Mucosa of descending colon (tissue), 3 donors: Measurements from ENCODE around the gene DLX1. TPM values are rescaled to one million over a fixed set of nuclear protein-coding genes. Genes with fewer than 3 reads are reported as not detected.
"Not testable (repeated sequence)": the region's sequence is repeated elsewhere in the genome, so short reads cannot be mapped to it uniquely, and the experiment has no call there.

Experiments
- ATAC-seq: fragments of 200-7000 bp; cut with Tn5 transposase; one replicate; pipeline ENCODE4 v1.9.1; 2020; ENCODE audit warnings: mild to moderate bottlenecking, moderate library complexity
- DNase-seq, 3 donors: peaks; one replicate each; pipeline ENCODE4 v3.0.0-alpha.2; 2020
- H3K36me3 ChIP-seq: fragments of 200-600 bp; one replicate; pipeline ENCODE4 v1.8.0; 2021; ENCODE audit warnings: low read depth, mild to moderate bottlenecking
- H3K4me1 ChIP-seq: fragments of 200-600 bp; one replicate; pipeline ENCODE4 v1.8.0; 2021; ENCODE audit warnings: low read depth, mild to moderate bottlenecking
- H3K4me3 ChIP-seq: fragments of 200-600 bp; one replicate; pipeline ENCODE4 v1.8.0; 2021; ENCODE audit warnings: mild to moderate bottlenecking
- H3K9me3 ChIP-seq: fragments of 200-600 bp; one replicate; pipeline ENCODE4 v1.8.0; 2021; ENCODE audit warnings: mild to moderate bottlenecking
- CTCF ChIP-seq: fragments of 200-600 bp; IDR thresholded peaks from one replicate; pipeline ENCODE4 v1.8.0; 2022; ENCODE audit warnings: antibody characterized with exemption, mild to moderate bottlenecking
- intact Hi-C, 2 donors: fragments of 100-400 bp; cut with DNase I in 1 of 2; cut with micrococcal nuclease in 1 of 2; formaldehyde crosslinking; loops; one replicate each; pipeline versions ENCODE4 v1.11.0 to v1.11.1; 2022; cut with DNase I, micrococcal nuclease
- total RNA-seq, 3 donors: library from RNA; stranded (reverse); fragmentation: NEBNext Ultra II Directional in 2 of 3; extraction: Animal tissue kit (Norgen Biotek cat#: 25700) in 2 of 3; gene quantifications; one replicate each; pipeline versions ENCODE4 v1.2.1 to v1.2.4, GENCODE V29; 2021 to 2023
- donor health status: DM: no; HTN: no; CAD: no; lungs with moderate emphysema.
- donor health status: DM: no; HTN: no; CAD: no.
- donor health status: DM: no; HTN: yes; CAD: no.

Gene DLX1
- total RNA-seq, 3 donors from 2014 or later, result 0.14 to 0.79 (median 0.58) TPM

- DNase-seq, result no peak
- Histone ChIP-seq H3K4me1 (peaks cover 10% of the 10 kb centered on the region), H3K36me3 (no peaks in the 10 kb centered on the region), H3K9me3 (no peaks in the 10 kb centered on the region), H3K4me3 (no peak overlapping the region)
- intact Hi-C loops, result no loop called here
- no peak for ATAC-seq
- no peak for TF ChIP-seq CTCF
These were observed 24.1 kb downstream of the DLX1 start for GRCh38 chr2:172109256-172109987.

- intact Hi-C loops, result no loop called here
- H3K4me1 ChIP-seq, result peaks cover 10% of the 10 kb centered on the region
- no peak for TF ChIP-seq CTCF
- H3K9me3 ChIP-seq, result no peaks in the 10 kb centered on the region
- ATAC-seq (no peak), DNase-seq (no peak)
- H3K36me3 ChIP-seq, result no peaks in the 10 kb centered on the region
- H3K4me3 ChIP-seq, result no peak overlapping the region
These were observed 24.9 kb downstream of the DLX1 start for GRCh38 chr2:172109988-172110811.

- no peak for DNase-seq
- Histone ChIP-seq H3K4me1 (no peaks in the 10 kb centered on the region), H3K9me3 (no peaks in the 10 kb centered on the region), H3K36me3 (no peaks in the 10 kb centered on the region), H3K4me3 (no peak overlapping the region)
- intact Hi-C loops, result no loop called here
- no peak for ATAC-seq
- no peak for TF ChIP-seq CTCF
These were observed 28.3 kb downstream of the DLX1 start for GRCh38 chr2:172113617-172114016.

- ATAC-seq, H3K36me3 ChIP-seq, intact Hi-C loops, H3K4me3 ChIP-seq, H3K9me3 ChIP-seq, DNase-seq, H3K4me1 ChIP-seq: not testable (repeated sequence)
These were observed 28.9 kb downstream of the DLX1 start for GRCh38 chr2:172114176-172114575.

- DNase-seq (no peak), ATAC-seq (no peak)
- TF ChIP-seq CTCF, result no peak
- no peaks in the 10 kb centered on the region for H3K36me3 ChIP-seq
- H3K4me3 ChIP-seq, result no peak overlapping the region
- no peaks in the 10 kb centered on the region for H3K9me3 ChIP-seq
- H3K4me1 ChIP-seq, result no peaks in the 10 kb centered on the region
- intact Hi-C loops, result no loop called here
These were observed 29.3 kb downstream of the DLX1 start for GRCh38 chr2:172114579-172114978.

- intact Hi-C loops, result no loop called here
- TF ChIP-seq CTCF, result no peak
- ATAC-seq, result no peak
- H3K36me3 ChIP-seq, result no peaks in the 10 kb centered on the region
- H3K4me3 ChIP-seq, result no peak overlapping the region
- H3K4me1 ChIP-seq, result no peaks in the 10 kb centered on the region
- DNase-seq, result no peak
- no peaks in the 10 kb centered on the region for H3K9me3 ChIP-seq
These were observed 30.8 kb downstream of the DLX1 start for GRCh38 chr2:172116107-172116506.
